ENCODE results near the gene TREM1.

GRCh38 chr6:41325446-41326066 is 39.1 kb upstream of the TREM1 start:
- TF ChIP-seq POLR2AphosphoS5 (IDR thresholded peaks at IDR 0.05; ENCODE audit: insufficient read depth, low read depth, low read length) (no peak), CTCF (IDR thresholded peaks at IDR 0.05; ENCODE audit: extremely low read depth in 1 of 2, insufficient read depth in 1 of 2, low read depth in 1 of 2, low read length in 2 of 2) (no peak), EZH2 (IDR thresholded peaks at IDR 0.05; ENCODE audit: borderline replicate concordance, low read depth, low read length, severe bottlenecking) (peak; percentile 40), MAX (IDR thresholded peaks at IDR 0.05; ENCODE audit: insufficient read depth, insufficient read length) (no peak), POLR2A (IDR thresholded peaks at IDR 0.05; ENCODE audit: low read depth, low read length) (no peak)

Measured in endothelial cell of umbilical vein (primary cell).